K562 (cell line): ENCODE data around the gene BRMS1.

Experiments
- DMBX1 ChIP-seq: fragments of 250-450 bp; sonication (Bioruptor Pico); IDR thresholded peaks from 2 replicates; pipeline ENCODE4 v1.8.0; 2022; ENCODE audit warnings: inconsistent platforms, mild to moderate bottlenecking, moderate library complexity, borderline replicate concordance
- EZH2 ChIP-seq: IDR thresholded peaks from 2 replicates; pipeline ENCODE4 v1.6.1; 2012; ENCODE audit warnings: low read depth, mild to moderate bottlenecking, inconsistent platforms, low read length, borderline replicate concordance
- ZNF785 ChIP-seq: fragments of 250-450 bp; sonication (Bioruptor Pico); IDR thresholded peaks from 2 replicates; pipeline ENCODE4 v1.4.0; 2020; ENCODE audit warnings: mild to moderate bottlenecking
- TF ChIP-seq, protein P1 (sequence below): IDR thresholded peaks from 2 replicates; pipeline ENCODE4 v1.6.1; 2016; ENCODE audit warnings: missing genetic modification characterization, missing compliant biosample characterization

DNA sequence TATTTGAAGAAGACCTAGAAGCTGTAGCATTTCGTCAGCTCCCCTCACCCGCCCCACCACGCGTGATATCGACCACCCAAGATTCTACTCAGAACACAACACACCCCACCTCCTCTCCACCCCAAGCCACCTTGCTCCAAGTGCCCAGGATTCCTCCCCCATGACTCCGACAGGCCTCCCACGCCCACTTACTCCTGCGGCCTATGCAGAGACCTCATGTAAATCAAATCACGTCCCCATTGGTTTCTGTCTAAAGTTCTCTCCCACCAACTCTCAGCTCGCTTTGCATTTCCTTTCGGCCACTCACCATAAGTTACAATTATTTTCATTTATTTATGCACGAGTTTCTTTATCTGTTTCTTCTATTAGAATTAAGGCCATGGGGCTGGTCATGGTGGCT lies 42.2 kb downstream of the BRMS1 start:
- TF ChIP-seq ZNF785 (no peak), DMBX1 (no peak), EZH2 (no peak)
- TF ChIP-seq, protein P1, sequence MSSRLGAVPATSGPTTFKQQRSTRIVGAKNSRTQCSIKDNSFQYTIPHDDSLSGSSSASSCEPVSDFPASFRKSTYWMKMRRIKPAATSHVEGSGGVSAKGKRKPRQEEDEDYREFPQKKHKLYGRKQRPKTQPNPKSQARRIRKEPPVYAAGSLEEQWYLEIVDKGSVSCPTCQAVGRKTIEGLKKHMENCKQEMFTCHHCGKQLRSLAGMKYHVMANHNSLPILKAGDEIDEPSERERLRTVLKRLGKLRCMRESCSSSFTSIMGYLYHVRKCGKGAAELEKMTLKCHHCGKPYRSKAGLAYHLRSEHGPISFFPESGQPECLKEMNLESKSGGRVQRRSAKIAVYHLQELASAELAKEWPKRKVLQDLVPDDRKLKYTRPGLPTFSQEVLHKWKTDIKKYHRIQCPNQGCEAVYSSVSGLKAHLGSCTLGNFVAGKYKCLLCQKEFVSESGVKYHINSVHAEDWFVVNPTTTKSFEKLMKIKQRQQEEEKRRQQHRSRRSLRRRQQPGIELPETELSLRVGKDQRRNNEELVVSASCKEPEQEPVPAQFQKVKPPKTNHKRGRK (tag): no peak
